ENCODE measurements around the gene UNC5CL. TPM values are rescaled to one million over a fixed set of nuclear protein-coding genes. Genes with fewer than 3 reads are reported as not detected.

The UNC5CL gene
- total and polyA plus RNA-seq, 9 of the 15 experiments (the other 6 are each of a cell fraction or from before 2014, with no cell fraction given), result 0.07 to 1.8 (median 0.62) TPM; not detected in 1

- in situ Hi-C loops (cut with MboI), result no loop called here
Measured at GRCh38 chr6:41008011-41008410, 31.0 kb downstream of the UNC5CL start.

More at GRCh38 chr6:41008011-41008410, 31.0 kb downstream of the UNC5CL start:
- FAIRE-seq, result no peak
- H2AFZ ChIP-seq (ENCODE audit: low read depth, low read length), result no peak overlapping the region
- ChIA-PET CTCF (ENCODE audit: low intra/inter-chr PET ratio) (interaction anchor here (0.5 to 4.0 kb wide), 2 partner anchors 11 to 59 kb away, joined by 4 to 26 read pairs; no protein-coding TSS in a partner anchor), POLR2A (no interaction called here)
- no peak for DNase-seq (ENCODE audit: extremely low read depth in 1 of 4, low spot score in 3 of 4)
- no peaks in the 10 kb centered on the region for H3K79me2 ChIP-seq (ENCODE audit: control insufficient read depth, insufficient read depth, low read length)
- no peak overlapping the region for H3K4me3 ChIP-seq
- H3K4me2 ChIP-seq (ENCODE audit: insufficient read depth, low read length), result no peak overlapping the region
- H4K20me1 ChIP-seq (replicated peaks; ENCODE audit: control insufficient read depth, insufficient read depth, low read length), result no peaks in the 10 kb centered on the region; the same call in 1 of the 2 replicates
- no peaks in the 10 kb centered on the region for H3K9me1 ChIP-seq (ENCODE audit: control insufficient read depth, insufficient read depth, low read length)
- H3K27ac ChIP-seq (ENCODE audit: extremely low read depth, low read depth, low read length), result no peak overlapping the region
- TF ChIP-seq KHSRP (IDR thresholded peaks at IDR 0.05) (no peak), MBD2 (IDR thresholded peaks at IDR 0.05; ENCODE audit: borderline replicate concordance, low read depth) (no peak), HDGF (IDR thresholded peaks at IDR 0.05) (no peak), TCFL5 (CRISPR knock-in tag; conservative IDR thresholded peaks at IDR 0.05) (no peak), BRD9 (IDR thresholded peaks at IDR 0.05; ENCODE audit: low read depth, partially characterized antibody) (no peak), ZBED1 (IDR thresholded peaks at IDR 0.05) (no peak), RBM25 (IDR thresholded peaks at IDR 0.05; ENCODE audit: low read depth, low read length, severe bottlenecking) (no peak), EWSR1 (IDR thresholded peaks at IDR 0.05; ENCODE audit: borderline replicate concordance, low read depth, partially characterized antibody) (no peak), FOXM1 (IDR thresholded peaks at IDR 0.05; ENCODE audit: low read depth) (no peak), FOXM1 (CRISPR knock-in tag; IDR thresholded peaks at IDR 0.05; ENCODE audit: low read depth) (no peak), FOS (IDR thresholded peaks at IDR 0.05; ENCODE audit: extremely low read depth, insufficient read length) (no peak), CEBPG (CRISPR knock-in tag; IDR thresholded peaks at IDR 0.05) (no peak), CEBPG (tag; conservative IDR thresholded peaks at IDR 0.05 in 1 of 2, IDR thresholded peaks at IDR 0.05 in 1 of 2) (no peak), TOE1 (IDR thresholded peaks at IDR 0.05; ENCODE audit: borderline replicate concordance) (no peak), TOE1 (CRISPR knock-in tag; IDR thresholded peaks at IDR 0.05; ENCODE audit: borderline replicate concordance, low read depth) (no peak), TEAD2 (tag; IDR thresholded peaks at IDR 0.05) (no peak), AFF1 (IDR thresholded peaks at IDR 0.05; ENCODE audit: low read depth in 1 of 2, partially characterized antibody in 2 of 2) (no peak), PCBP2 (IDR thresholded peaks at IDR 0.05; ENCODE audit: low read depth, low read length, poor library complexity, severe bottlenecking) (no peak), EHMT2 (IDR thresholded peaks at IDR 0.05) (no peak), POU5F1 (IDR thresholded peaks at IDR 0.05; ENCODE audit: borderline replicate concordance, low read depth, low read length, partially characterized antibody) (no peak), DACH1 (IDR thresholded peaks at IDR 0.05; ENCODE audit: partially characterized antibody) (no peak)
- TF ChIP-seq, protein P1, sequence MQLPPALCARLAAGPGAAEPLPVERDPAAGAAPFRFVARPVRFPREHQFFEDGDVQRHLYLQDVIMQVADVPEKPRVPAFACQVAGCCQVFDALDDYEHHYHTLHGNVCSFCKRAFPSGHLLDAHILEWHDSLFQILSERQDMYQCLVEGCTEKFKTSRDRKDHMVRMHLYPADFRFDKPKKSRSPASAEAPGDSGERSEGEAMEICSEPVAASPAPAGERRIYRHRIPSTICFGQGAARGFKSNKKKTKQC (CRISPR knock-in tag; IDR thresholded peaks at IDR 0.05), result no peak
- 0% methylated on average over 3 of the region's 3 CpGs for WGBS (ENCODE audit: insufficient coverage, low coverage, missing lambda C conversion rate)
- BruUV-seq (replicated peaks), result no TSS peak
- peaks cover 24 to 34% of the 10 kb centered on the region in 2 experiments for H3K27me3 ChIP-seq (ENCODE audit: control insufficient read depth in 2 of 2, insufficient read depth in 2 of 2, low read length in 2 of 2)
- no peaks in the 10 kb centered on the region for H3K9me3 ChIP-seq (replicated peaks; ENCODE audit: control insufficient read depth, insufficient read depth, low read depth, low read length)
- ATAC-seq, result no peak
- H3K9ac ChIP-seq (ENCODE audit: insufficient read depth in 1 of 2, low read depth in 2 of 2, low read length in 2 of 2), result no peak overlapping the region
- H3K4me1 ChIP-seq (replicated peaks in 1 of 2; ENCODE audit: control insufficient read depth in 2 of 2, insufficient read depth in 2 of 2, low read length in 2 of 2), result no peaks in the 10 kb centered on the region
- H3K36me3 ChIP-seq (ENCODE audit: control insufficient read depth, insufficient read depth, low read length), result no peaks in the 10 kb centered on the region
- intact Hi-C loops (cut with micrococcal nuclease), result no loop called here

Data from K562 (cell line).